K562 (cell line): ENCODE results near the gene GRM5. TPM values are rescaled to one million over a fixed set of nuclear protein-coding genes. Genes with fewer than 3 reads are reported as not detected.

Source experiments
- ATAC-seq: fragments of 200-7000 bp; cut with Tn5 transposase; 3 replicates; pipeline ENCODE4 v1.9.1; 2020; ENCODE audit warnings: moderate library complexity
- BruUV-seq: library from RNA; stranded (reverse); fragments of 400-500 nt; replicated peaks from 2 replicates; lab custom pipeline; 2021; lab: Mats Ljungman, UMichigan
- CTCF ChIA-PET: fragments of 300-600 bp; formaldehyde crosslinking; extraction: SDS; loops from one replicate; lab custom pipeline; 2021; ENCODE audit warnings: low intra/inter-chr PET ratio; lab: Yijun Ruan, JAX
- POLR2A ChIA-PET: fragments of 300-600, 350-650 bp; sonication (Branson Sonifier 250); formaldehyde crosslinking; extraction: SDS; loops from one replicate; lab custom pipeline; 2021; ENCODE audit warnings: antibody characterized with exemption, inconsistent platforms; lab: Yijun Ruan, JAX
- DNase-seq, 4 experiments: peaks; one replicate each; pipeline versions ENCODE4 v3.0.0 to v3.0.0-alpha.2; 2011 to 2018; ENCODE audit warnings: low spot score in 3 of 4, mixed read lengths in 3 of 4; ENCODE audit errors: extremely low read depth in 1 of 4
- FAIRE-seq: peaks from 2 replicates; lab custom pipeline; 2011; peaks lifted over from hg19 to GRCh38; lab: Jason Lieb, UNC
- H2AFZ ChIP-seq: 2 replicates; pipeline ENCODE4 v1.6.0; 2011; ENCODE audit warnings: low read depth, low read length, control low read depth, inconsistent platforms
- H3K27ac ChIP-seq: fragments of 200-600 bp; 3 replicates; pipeline ENCODE4 v1.8.0; 2011; ENCODE audit warnings: low read depth, mild to moderate bottlenecking, control low read depth, inconsistent platforms, low read length, moderate library complexity, mixed read lengths; ENCODE audit errors: extremely low read depth
- H3K27me3 ChIP-seq, 2 experiments: fragments of 300-600 bp in 1 of 2; 2 replicates in 1 of 2; 3 replicates in 1 of 2; pipeline versions ENCODE4 v1.6.0 to v1.8.0; 2011; ENCODE audit warnings: inconsistent platforms in 2 of 2, low read length in 2 of 2, mild to moderate bottlenecking in 1 of 2, mixed read lengths in 1 of 2, moderate library complexity in 1 of 2; ENCODE audit not compliant: control insufficient read depth in 2 of 2, insufficient read depth in 2 of 2
- H3K36me3 ChIP-seq: fragments of 300-600 bp; 3 replicates; pipeline ENCODE4 v1.8.0; 2011; ENCODE audit warnings: mild to moderate bottlenecking, low read length, inconsistent platforms; ENCODE audit not compliant: control insufficient read depth, insufficient read depth
- H3K4me1 ChIP-seq, 2 experiments: fragments of 200-600 bp in 1 of 2; replicated peaks in 1 of 2; 2 replicates in 1 of 2; 3 replicates in 1 of 2; pipeline versions ENCODE4 v1.5.1 to v1.8.0; 2011; ENCODE audit warnings: inconsistent platforms in 2 of 2, low read length in 2 of 2, mild to moderate bottlenecking in 1 of 2, mixed read lengths in 1 of 2, moderate library complexity in 1 of 2; ENCODE audit not compliant: control insufficient read depth in 2 of 2, insufficient read depth in 2 of 2
- H3K4me2 ChIP-seq: 2 replicates; pipeline ENCODE4 v1.6.1; 2011; ENCODE audit warnings: low read length, control low read depth, inconsistent platforms, mixed read lengths; ENCODE audit not compliant: insufficient read depth
- H3K4me3 ChIP-seq: fragments of 200-600 bp; sonication (generic), shearing (Covaris generic); 2 replicates; pipeline ENCODE4 v1.5.1; 2016; ENCODE audit warnings: control low read depth, inconsistent platforms
- H3K79me2 ChIP-seq: fragments of 200-600 bp; 3 replicates; pipeline ENCODE4 v1.8.0; 2011; ENCODE audit warnings: low read length, inconsistent platforms; ENCODE audit not compliant: control insufficient read depth, insufficient read depth
- H3K9ac ChIP-seq, 2 experiments: 2 replicates each; pipeline versions ENCODE4 v1.6.0 to v1.6.1; 2011; ENCODE audit warnings: low read depth in 2 of 2, low read length in 2 of 2, control low read depth in 1 of 2, inconsistent platforms in 1 of 2, mild to moderate bottlenecking in 1 of 2, mixed read lengths in 1 of 2; ENCODE audit not compliant: insufficient read depth in 1 of 2
- H3K9me1 ChIP-seq: one replicate; pipeline ENCODE4 v1.6.0; 2011; ENCODE audit warnings: inconsistent platforms, mild to moderate bottlenecking, low read length, moderate library complexity; ENCODE audit not compliant: control insufficient read depth, insufficient read depth
- H3K9me3 ChIP-seq: replicated peaks from 2 replicates; pipeline ENCODE4 v1.5.1; 2011; ENCODE audit warnings: low read depth, low read length, inconsistent platforms; ENCODE audit not compliant: control insufficient read depth, insufficient read depth
- H4K20me1 ChIP-seq: replicated peaks from 2 replicates; pipeline ENCODE4 v1.6.1; 2011; ENCODE audit warnings: low read length, inconsistent platforms, mixed read lengths; ENCODE audit not compliant: control insufficient read depth, insufficient read depth
- ATF4 ChIP-seq: fragments of 450-650 bp; formaldehyde crosslinking; IDR thresholded peaks from 2 replicates; pipeline ENCODE4 v1.4.0; 2022; ENCODE audit warnings: mild to moderate bottlenecking, moderate library complexity
- ATF7 ChIP-seq: fragments of 450-650 bp; IDR thresholded peaks from 2 replicates; pipeline ENCODE4 v1.7.1; 2014; ENCODE audit warnings: mild to moderate bottlenecking, moderate library complexity
- BACH1 ChIP-seq: fragments of 200-800 bp; sonication (Bioruptor generic); IDR thresholded peaks from 2 replicates; pipeline ENCODE4 v1.6.1; 2016; ENCODE audit warnings: missing genetic modification characterization, missing compliant biosample characterization
- BRD9 ChIP-seq: fragments of 450-650 bp; IDR thresholded peaks from 2 replicates; pipeline ENCODE4 v1.6.1; 2018; ENCODE audit warnings: low read depth; ENCODE audit not compliant: partially characterized antibody
- CEBPB ChIP-seq: fragments of 450-650 bp; IDR thresholded peaks from 2 replicates; pipeline ENCODE4 v1.6.1; 2016; ENCODE audit warnings: missing genetic modification characterization, missing compliant biosample characterization
- CEBPG ChIP-seq, 3 experiments: fragments of 200-800 bp in 1 of 3; sonication (Bioruptor generic) in 1 of 3; sonication (generic) in 1 of 3; formaldehyde crosslinking in 1 of 3; IDR thresholded peaks in 2 of 3; conservative IDR thresholded peaks in 1 of 3; 2 replicates each; pipeline versions ENCODE4 v1.6.1 to v1.8.0; 2016 to 2022; ENCODE audit warnings: missing compliant biosample characterization in 2 of 3, missing genetic modification characterization in 2 of 3, mild to moderate bottlenecking in 1 of 3, missing genetic modification reagents in 1 of 3
- CTCF ChIP-seq, 3 experiments: IDR thresholded peaks in 2 of 3; conservative IDR thresholded peaks in 1 of 3; 2 replicates each; pipeline ENCODE4 v1.5.1; 2011 to 2012; ENCODE audit warnings: low read length in 3 of 3, mild to moderate bottlenecking in 3 of 3, control low read depth in 2 of 3, improper control_type of control experiment in 1 of 3, inconsistent platforms in 1 of 3, low read depth in 1 of 3, mixed read lengths in 1 of 3, moderate library complexity in 1 of 3; ENCODE audit not compliant: insufficient read depth in 2 of 3
- MBD2 ChIP-seq: sonication (generic); IDR thresholded peaks from 2 replicates; pipeline ENCODE4 v1.6.1; 2016; ENCODE audit warnings: low read depth, borderline replicate concordance
- MYNN ChIP-seq, 2 experiments: sonication (generic); formaldehyde crosslinking in 1 of 2; IDR thresholded peaks; 2 replicates each; pipeline versions ENCODE4 v1.5.0 to v1.6.1; 2016 to 2020; ENCODE audit warnings: antibody characterized with exemption in 1 of 2, missing genetic modification reagents in 1 of 2
- NR0B1 ChIP-seq: fragments of 450-650 bp; IDR thresholded peaks from one replicate; pipeline ENCODE4 v1.6.1; 2018; ENCODE audit warnings: mild to moderate bottlenecking, moderate library complexity; ENCODE audit not compliant: partially characterized antibody
- SETDB1 ChIP-seq: IDR thresholded peaks from one replicate; pipeline ENCODE4 v1.6.1; 2012; ENCODE audit warnings: low read length, control low read depth, inconsistent platforms
- TRIM24 ChIP-seq, 2 experiments: fragments of 450-650 bp; IDR thresholded peaks; 2 replicates each; pipeline ENCODE4 v1.6.1; 2016
- U2AF2 ChIP-seq: fragments of 200-400 bp; formaldehyde crosslinking; optimal IDR thresholded peaks from 2 replicates; pipeline ENCODE3; 2017; ENCODE audit warnings: low read depth, mild to moderate bottlenecking, low read length
- ZNF133 ChIP-seq: fragments of 250-450 bp; sonication (Bioruptor Pico); IDR thresholded peaks from 2 replicates; pipeline ENCODE4 v1.4.0; 2020; ENCODE audit warnings: mild to moderate bottlenecking
- ZNF239 ChIP-seq: fragments of 250-450 bp; sonication (Bioruptor Pico); IDR thresholded peaks from 2 replicates; pipeline ENCODE4 v1.4.0; 2020; ENCODE audit warnings: mild to moderate bottlenecking
- ZNF639 ChIP-seq, 2 experiments: fragments of 200-800 bp in 1 of 2; sonication (Bioruptor generic) in 1 of 2; sonication (generic) in 1 of 2; formaldehyde crosslinking in 1 of 2; IDR thresholded peaks in 1 of 2; conservative IDR thresholded peaks in 1 of 2; 2 replicates each; pipeline versions ENCODE4 v1.5.0 to v1.6.1; 2016 to 2020; ENCODE audit warnings: missing compliant biosample characterization in 1 of 2, missing genetic modification characterization in 1 of 2, missing genetic modification reagents in 1 of 2
- ZNF830 ChIP-seq: fragments of 250-450 bp; sonication (Bioruptor Pico); IDR thresholded peaks from 2 replicates; pipeline ENCODE4 v1.5.0; 2021; ENCODE audit warnings: mild to moderate bottlenecking
- WGBS: fragments of 100-300 bp; shearing (Covaris generic); methylation state at CpG from one replicate; pipeline ENCODE4 v1.1.6; 2016; ENCODE audit warnings: low coverage, mixed read lengths; ENCODE audit not compliant: insufficient coverage; ENCODE audit errors: missing lambda C conversion rate; 5-methylcytosine and 5-hydroxymethylcytosine counted together
- in situ Hi-C: fragments of 300-500 bp; cut with MboI; formaldehyde crosslinking; loops from 4 replicates; pipeline ENCODE4 v1.15.0; 2018; ENCODE audit warnings: inconsistent platforms, mixed read lengths
- intact Hi-C: fragments of 100-400 bp; cut with micrococcal nuclease; formaldehyde crosslinking; loops from 2 replicates; pipeline ENCODE4 v1.14.2; 2022
- polyA plus RNA-seq, 8 experiments: library from polyadenylated mRNA; depleted of rRNA in 4 of 8; stranded (reverse) in 5 of 8; unstranded in 3 of 8; fragments of >200 nt; fragmentation: Nextera tagmentation in 2 of 8; fragmentation: Illumina TruSeq in 1 of 8; extraction: Ambion mirVana in 2 of 8; extraction: Trizol in 1 of 8; gene quantifications; 2 replicates each; pipeline versions ENCODE4 v1.2.1 to v1.2.3, GENCODE V29; 2011 to 2014; ENCODE audit warnings: inconsistent platforms in 1 of 8, missing spikeins in 1 of 8
- total RNA-seq, 7 experiments: library from RNA; depleted of rRNA in 6 of 7; stranded (reverse); fragments of >200 nt in 6 of 7; fragmentation: Illumina TruSeq in 2 of 7; extraction: Trizol in 2 of 7; gene quantifications; 2 replicates each; pipeline versions ENCODE4 v1.2.1 to v1.2.3, GENCODE V29; 2011 to 2021; ENCODE audit warnings: low replicate concordance in 1 of 7

GRM5 gene
- total and polyA plus RNA-seq, 9 of the 15 experiments (the other 6 are each of a cell fraction or from before 2014, with no cell fraction given), result not detected

GRCh38 chr11:88487646-88488045 is 578.1 kb downstream of the GRM5 start:
- CTCF ChIA-PET, result no interaction called here
- H3K27me3 ChIP-seq, result no peaks in the 10 kb centered on the region
- ATAC-seq (no peak), FAIRE-seq (no peak), DNase-seq (no peak)
- peaks cover 9 to 10% of the 10 kb centered on the region in 2 experiments for H3K4me1 ChIP-seq
- no peak overlapping the region for H3K9ac ChIP-seq
- BruUV-seq, result no TSS peak
- in situ Hi-C loops (no loop called here), intact Hi-C loops (no loop called here)
- H3K36me3 ChIP-seq, result no peaks in the 10 kb centered on the region
- H4K20me1 ChIP-seq, result no peaks in the 10 kb centered on the region
- no peaks in the 10 kb centered on the region for H3K79me2 ChIP-seq
- H3K4me2 ChIP-seq, result no peak overlapping the region
- no peak overlapping the region for H3K4me3 ChIP-seq
- POLR2A ChIA-PET, result no interaction called here
- 0% methylated on average over 1 of the region's 1 CpG for WGBS
- no peaks in the 10 kb centered on the region for H3K9me1 ChIP-seq
- no peak overlapping the region for H2AFZ ChIP-seq
- H3K9me3 ChIP-seq, result no peaks in the 10 kb centered on the region
- no peak overlapping the region for H3K27ac ChIP-seq
- TF ChIP-seq ZNF830 (CRISPR knock-in tag), result no peak
- no peak for TF ChIP-seq MBD2
- TF ChIP-seq CTCF (IDR thresholded peaks at IDR 0.05 in 2 of 3, conservative IDR thresholded peaks at IDR 0.05 in 1 of 3; ENCODE audit: insufficient read depth in 2 of 3, low read depth in 1 of 3, low read length in 3 of 3), result no peak
- TF ChIP-seq NR0B1, result no peak
- no peak for TF ChIP-seq SETDB1
- TF ChIP-seq TRIM24 (IDR thresholded peaks at IDR 0.05), result peak; percentile 38 to 70; a peak in 3 of 4 replicates
- TF ChIP-seq U2AF2, result no peak
- 0 out of 2 replicates have a peak, but pooled peaks have one; percentile 23 for TF ChIP-seq ATF4
- TF ChIP-seq MYNN (IDR thresholded peaks at IDR 0.05), result no peak
- no peak for TF ChIP-seq MYNN (CRISPR knock-in tag; IDR thresholded peaks at IDR 0.05)
- peak; percentile 53; the same call in 1 of the 2 replicates for TF ChIP-seq ATF7
- no peak for TF ChIP-seq CEBPG (CRISPR knock-in tag; IDR thresholded peaks at IDR 0.05)
- TF ChIP-seq CEBPG (tag; conservative IDR thresholded peaks at IDR 0.05 in 1 of 2, IDR thresholded peaks at IDR 0.05 in 1 of 2), result peak; percentile 87 to 94
- no peak for TF ChIP-seq ZNF239 (CRISPR knock-in tag)
- TF ChIP-seq ZNF639 (CRISPR knock-in tag; conservative IDR thresholded peaks at IDR 0.05 in 1 of 2, IDR thresholded peaks at IDR 0.05 in 1 of 2), result no peak
- no peak for TF ChIP-seq ZNF133 (CRISPR knock-in tag)
- TF ChIP-seq CEBPB, result peak; percentile 78
- no peak for TF ChIP-seq BACH1 (tag)
- TF ChIP-seq BRD9, result no peak
